GM21367 (cell line): ENCODE results near the gene PGAP1.

Source experiments
- ATAC-seq: cut with Tn5 transposase; IDR thresholded peaks from one replicate; pipeline ENCODE4 v1.9.1; 2021; ENCODE audit not compliant: unreplicated experiment

Gene PGAP1

GRCh38 chr2:196926562-196927375, at the start of gene PGAP1:
Gene PGAP1, minus strand, starts transcription at chr2:196926707. Its CDS starts 91 bp downstream, at chr2:196926616.
- ATAC-seq: peak; percentile 81

GRCh38 chr2:196974970-196975369, 48.5 kb upstream of the PGAP1 start:
- ATAC-seq: no peak

GRCh38 chr2:196971574-196972279, 45.2 kb upstream of the PGAP1 start:
- ATAC-seq: no peak

- no peak for ATAC-seq
Observed at GRCh38 chr2:196970099-196970498, 43.6 kb upstream of the PGAP1 start.

- ATAC-seq: no peak
Observed at GRCh38 chr2:196968516-196968915, 42.0 kb upstream of the PGAP1 start.

GRCh38 chr2:196967775-196968174, 41.3 kb upstream of the PGAP1 start:
- ATAC-seq: no peak

- no peak for ATAC-seq
Observed at GRCh38 chr2:196967116-196967515, 40.6 kb upstream of the PGAP1 start.

- no peak for ATAC-seq
Observed at GRCh38 chr2:196966061-196966460, 39.6 kb upstream of the PGAP1 start.

GRCh38 chr2:196965651-196966050, 39.1 kb upstream of the PGAP1 start:
- no peak for ATAC-seq

- no peak for ATAC-seq
Observed at GRCh38 chr2:196963961-196964360, 37.5 kb upstream of the PGAP1 start.

- ATAC-seq: no peak
Observed at GRCh38 chr2:196963043-196963442, 36.5 kb upstream of the PGAP1 start.

- ATAC-seq: no peak
Observed at GRCh38 chr2:196962325-196962724, 35.8 kb upstream of the PGAP1 start.

GRCh38 chr2:196961889-196962288, 35.4 kb upstream of the PGAP1 start:
- peak; percentile 99 for ATAC-seq

GRCh38 chr2:196959734-196960338, 33.3 kb upstream of the PGAP1 start:
- no peak for ATAC-seq

GRCh38 chr2:196959281-196959680, 32.8 kb upstream of the PGAP1 start:
- no peak for ATAC-seq

- ATAC-seq: no peak
Observed at GRCh38 chr2:196957881-196958525, 31.5 kb upstream of the PGAP1 start.

GRCh38 chr2:196957442-196957841, 30.9 kb upstream of the PGAP1 start:
- no peak for ATAC-seq

- ATAC-seq: no peak
Observed at GRCh38 chr2:196956069-196956468, 29.6 kb upstream of the PGAP1 start.

GRCh38 chr2:196955036-196955435, 28.5 kb upstream of the PGAP1 start:
- no peak for ATAC-seq

- no peak for ATAC-seq
Observed at GRCh38 chr2:196954001-196954400, 27.5 kb upstream of the PGAP1 start.

- no peak for ATAC-seq
Observed at GRCh38 chr2:196952936-196953335, 26.4 kb upstream of the PGAP1 start.
